Measurements from ENCODE around the gene IGFBP3.

IGFBP3 gene

GRCh38 chr7:45921699-45922519 lies 837 bp upstream of the IGFBP3 start:
- peak; percentile 39 for DNase-seq

GRCh38 chr7:45921381-45921698 lies 268 bp upstream of the IGFBP3 start:
- DNase-seq = no peak

DNA sequence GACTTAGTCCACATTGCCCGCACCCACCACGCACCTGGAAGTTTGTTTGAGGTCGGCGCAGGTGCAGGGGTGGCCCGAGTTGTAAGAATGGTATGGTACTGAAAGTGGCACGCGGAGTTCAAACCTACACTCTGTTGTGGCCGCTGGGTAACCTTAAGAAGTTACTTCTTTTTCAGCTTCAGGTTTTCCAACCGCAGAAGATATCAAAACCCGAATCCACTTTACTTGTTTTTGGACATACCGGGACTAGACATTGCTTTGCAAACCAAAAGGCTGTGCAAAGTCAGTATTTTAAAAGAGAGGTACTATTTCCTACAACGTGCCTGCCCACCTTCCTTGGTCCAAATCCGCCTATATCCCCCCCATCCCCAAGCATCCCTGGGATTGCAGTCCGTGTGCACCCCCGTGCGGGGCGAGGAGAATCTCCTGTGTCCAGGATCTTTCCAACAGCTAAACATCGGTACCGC lies 1.0 kb downstream of the IGFBP3 start:
- DNase-seq = no peak

DNA sequence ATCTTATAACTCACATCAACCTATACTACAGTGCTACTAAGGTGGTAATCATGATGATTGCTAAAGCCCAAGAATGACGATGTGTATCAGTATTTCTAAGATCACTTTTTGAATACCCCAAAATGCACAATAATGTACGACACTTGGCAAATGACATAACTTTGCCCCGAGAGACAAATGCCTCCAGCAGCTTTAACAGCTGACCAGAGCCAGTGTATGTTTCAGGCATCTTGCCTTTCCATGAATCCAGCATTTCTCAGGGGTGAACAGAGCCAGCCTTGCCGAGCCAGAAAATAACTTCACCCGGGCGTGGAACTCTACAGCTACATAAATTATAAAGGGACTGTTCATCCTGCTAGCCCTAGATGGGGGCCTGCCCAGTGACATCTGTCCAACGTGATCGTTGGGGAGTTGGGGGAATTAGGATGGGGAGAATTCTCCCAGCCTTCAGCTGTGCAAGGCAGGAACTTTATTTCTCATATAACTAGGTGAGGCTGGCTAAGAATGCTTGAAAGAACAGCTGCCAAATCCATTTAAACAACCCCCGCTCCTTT lies 1.8 kb downstream of the IGFBP3 start:
- no peak for DNase-seq

DNA sequence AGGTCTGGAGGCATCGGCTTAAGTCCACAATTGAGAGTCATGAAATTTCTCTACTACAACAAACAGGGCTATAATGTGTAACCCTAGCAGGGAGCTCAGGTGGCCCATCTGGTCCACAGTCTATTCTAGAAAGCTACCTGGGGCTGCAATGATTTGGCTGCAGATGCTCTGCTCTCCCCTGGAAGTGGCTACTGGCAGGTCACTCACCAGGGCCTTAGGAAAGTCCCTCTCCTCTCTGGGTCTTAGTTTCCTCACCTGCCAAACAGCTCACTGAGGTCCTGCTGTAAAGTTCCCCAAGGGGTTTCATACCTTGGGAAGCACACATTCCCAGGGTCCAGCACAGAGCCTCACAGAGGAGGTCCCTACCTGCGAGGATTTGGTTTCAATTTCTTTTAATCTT lies 2.5 kb downstream of the IGFBP3 start:
- DNase-seq = no peak

DNA sequence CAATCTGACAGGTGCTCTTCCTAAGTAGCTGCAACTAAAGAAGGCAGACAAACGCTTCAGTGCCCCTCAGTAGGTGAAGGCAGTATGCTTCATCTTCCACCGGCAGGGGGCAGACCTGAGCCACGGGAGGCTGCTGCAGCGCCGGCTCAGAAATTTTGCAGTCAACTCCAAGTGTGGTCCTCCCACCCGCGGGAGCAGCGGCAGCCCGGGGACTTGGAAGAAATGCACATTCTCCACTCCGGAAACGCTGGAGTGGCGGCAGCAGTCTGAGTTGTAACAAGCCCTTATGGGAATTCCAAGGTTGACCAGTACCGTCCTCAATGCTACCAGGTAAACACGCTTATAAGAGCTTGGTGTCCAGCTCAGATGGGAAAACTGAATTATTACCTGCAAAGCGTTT lies 3.4 kb downstream of the IGFBP3 start:
- peak; percentile 85 for DNase-seq

GRCh38 chr7:45917064-45917463 lies 4.0 kb downstream of the IGFBP3 start:
- no peak for DNase-seq

- DNase-seq = no peak
These were observed 5.5 kb downstream of the IGFBP3 start for GRCh38 chr7:45915606-45916005.

DNA sequence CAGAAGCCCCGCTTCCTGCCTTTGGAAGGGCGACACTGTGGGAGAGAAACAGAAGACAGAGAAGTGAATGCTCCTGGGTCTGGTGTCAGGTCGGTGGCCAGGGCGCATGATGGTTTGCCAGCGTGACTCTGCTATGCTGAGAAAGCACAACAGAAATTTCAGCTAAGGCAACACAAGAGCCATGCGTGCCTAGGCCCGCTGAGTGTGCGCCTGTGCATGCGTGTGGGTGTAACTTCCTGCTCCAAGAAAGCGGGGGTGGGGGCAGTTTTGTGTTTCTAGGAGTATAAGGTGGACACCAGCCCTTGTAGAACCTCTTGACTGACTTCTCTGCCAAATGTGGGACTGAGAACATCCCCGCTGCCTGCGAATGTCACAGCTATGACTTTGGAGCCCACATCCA lies 6.2 kb downstream of the IGFBP3 start:
- no peak for DNase-seq

DNA sequence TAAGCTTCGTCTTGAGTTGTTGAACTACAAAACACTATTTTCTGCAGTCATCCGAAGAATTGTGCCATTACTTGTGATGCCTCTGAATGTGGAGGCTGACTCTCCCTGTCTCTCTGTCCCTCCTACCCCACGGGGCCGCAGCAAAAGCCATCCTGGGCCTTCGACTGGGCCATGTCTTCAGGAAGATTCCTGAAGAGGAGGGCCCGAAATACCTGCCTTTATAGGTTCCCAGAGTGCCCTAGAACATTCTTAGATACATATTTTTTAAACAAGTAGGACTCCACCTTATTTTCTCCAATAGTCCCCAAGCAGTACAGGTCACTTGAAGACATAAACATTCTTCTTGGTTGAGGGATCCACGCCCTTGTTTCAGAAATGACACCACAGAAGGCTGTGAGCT lies 8.1 kb downstream of the IGFBP3 start:
- no peak for DNase-seq

- DNase-seq = no peak
These were observed 9.8 kb downstream of the IGFBP3 start for GRCh38 chr7:45911311-45911710.

DNA sequence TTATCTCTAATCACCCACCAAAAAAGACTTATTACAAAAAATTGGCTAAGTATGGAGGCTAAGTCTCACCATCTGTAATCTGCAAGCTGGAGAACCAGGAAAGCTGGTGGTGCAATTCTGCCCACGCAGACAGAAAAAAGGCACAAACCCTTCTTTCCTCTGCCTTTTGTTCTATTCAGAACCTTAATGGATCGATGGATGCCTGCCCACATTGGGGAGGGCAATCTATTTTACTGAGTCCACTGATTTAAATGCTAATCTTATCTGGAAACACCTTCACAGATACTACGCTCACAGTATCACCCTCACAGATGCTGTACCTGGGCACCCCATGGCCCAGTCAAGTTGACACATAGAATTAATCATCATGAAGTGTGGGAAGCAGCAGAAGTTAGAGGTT lies 10.2 kb downstream of the IGFBP3 start:
- no peak for DNase-seq

DNA sequence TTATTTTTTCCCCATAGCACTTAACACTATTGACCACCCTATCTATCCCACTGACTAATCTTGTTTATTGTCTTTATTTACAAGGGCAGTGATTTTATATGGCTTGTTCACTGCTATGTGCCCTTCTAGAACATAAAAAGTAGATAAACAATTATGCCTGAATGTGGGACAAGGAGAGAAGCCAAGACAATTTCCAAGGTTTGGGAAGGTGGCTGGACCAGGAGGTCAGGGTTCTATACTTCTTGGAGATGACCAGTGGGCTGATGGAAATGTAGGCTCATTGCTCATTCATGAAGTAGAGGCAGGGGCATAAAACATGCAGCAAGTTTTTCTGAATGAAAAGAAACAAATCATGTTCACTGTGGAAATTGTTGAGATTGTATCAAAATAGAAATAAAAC lies 11.5 kb downstream of the IGFBP3 start:
- DNase-seq = no peak

- DNase-seq = no peak
These were observed 18.3 kb downstream of the IGFBP3 start for GRCh38 chr7:45902820-45903219.

- DNase-seq = no peak
These were observed 19.5 kb downstream of the IGFBP3 start for GRCh38 chr7:45901566-45901965.

- no peak for DNase-seq
These were observed 22.9 kb downstream of the IGFBP3 start for GRCh38 chr7:45898222-45898621.

GRCh38 chr7:45897042-45897690 lies 23.9 kb downstream of the IGFBP3 start:
- no peak for DNase-seq

DNA sequence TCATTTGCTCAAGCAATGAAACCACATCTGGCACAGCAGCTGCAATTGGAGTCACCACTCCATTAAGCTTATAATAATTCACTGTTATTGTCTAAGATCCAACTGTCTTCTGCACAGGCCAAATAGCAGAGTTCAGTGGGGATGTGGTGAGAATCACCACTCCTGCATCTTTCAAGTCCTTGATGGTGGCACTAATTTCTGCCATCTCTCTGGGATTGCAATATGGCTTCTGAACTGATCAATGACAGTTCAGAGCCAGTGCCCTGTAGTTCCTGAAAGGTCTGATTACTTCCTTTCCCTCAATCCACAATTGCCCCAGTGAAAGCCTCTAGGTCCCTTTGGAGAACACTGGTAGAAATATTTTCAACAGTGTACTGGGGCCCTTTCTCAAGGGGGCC lies 26.4 kb downstream of the IGFBP3 start:
- no peak for DNase-seq

DNA sequence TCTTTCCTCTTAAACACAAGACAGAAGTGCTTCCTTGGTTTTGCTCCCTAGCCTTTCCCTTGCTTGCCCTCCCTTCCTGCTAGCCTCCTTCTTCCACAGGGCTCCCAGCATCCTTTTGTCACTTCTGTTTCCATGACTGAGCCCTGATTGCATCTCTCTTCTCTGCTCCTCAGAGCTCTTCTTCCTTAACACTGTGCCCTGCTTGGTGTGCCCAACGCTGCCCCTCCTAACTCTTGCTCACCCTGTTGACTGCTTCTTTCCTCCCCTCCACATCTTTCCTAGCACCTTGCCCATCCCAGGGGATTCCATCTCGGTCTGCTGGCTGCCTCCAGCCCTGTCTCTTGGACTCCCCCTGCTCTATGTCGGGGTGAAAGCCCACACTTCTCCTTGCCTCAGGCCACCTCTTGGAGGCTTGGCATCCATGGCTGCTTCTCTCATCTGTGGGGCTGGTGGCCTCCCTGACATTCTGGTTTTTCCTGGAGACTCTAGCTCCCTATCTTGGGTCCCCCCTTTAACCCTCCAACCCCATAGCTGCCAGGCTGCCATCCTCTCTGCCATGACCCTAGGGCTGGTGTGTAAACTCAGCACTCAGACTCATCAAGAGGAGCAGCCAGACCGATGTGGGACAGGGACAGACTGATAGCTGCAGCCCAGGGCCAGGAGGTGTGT lies 26.9 kb downstream of the IGFBP3 start:
- DNase-seq = no peak

- no peak for DNase-seq
These were observed 27.6 kb downstream of the IGFBP3 start for GRCh38 chr7:45893374-45893995.

GRCh38 chr7:45892407-45893035 lies 28.6 kb downstream of the IGFBP3 start:
- no peak for DNase-seq

- DNase-seq = no peak
These were observed 29.3 kb downstream of the IGFBP3 start for GRCh38 chr7:45891462-45892402.

Data from activated CD4-positive, alpha-beta T cell treated with anti-CD3 and anti-CD28 coated beads for 48 hours (primary cell).